Measurements from ENCODE around the gene BBS12. TPM values are rescaled to one million over a fixed set of nuclear protein-coding genes. Genes with fewer than 3 reads are reported as not detected.

The BBS12 gene
- polyA plus RNA-seq, 3 donors = 0.19 to 1.0 (median 0.52) TPM

- no peaks in the 10 kb centered on the region for H3K36me3 Mint-ChIP-seq
- Histone ChIP-seq H3K4me3 (replicated peaks in 1 of 3; ENCODE audit: low read depth in 2 of 3, low read length in 3 of 3) (no peak overlapping the region), H3K27ac (ENCODE audit: low read depth in 1 of 2, low read length in 2 of 2) (no peak overlapping the region), H3K4me1 (ENCODE audit: control insufficient read depth in 1 of 2, insufficient read depth in 2 of 2, low read length in 2 of 2) (no peaks in the 10 kb centered on the region), H3K79me2 (ENCODE audit: insufficient read depth, low read length) (no peaks in the 10 kb centered on the region), H2AFZ (ENCODE audit: insufficient read depth, low read depth, low read length, poor library complexity, severe bottlenecking) (no peak overlapping the region), H3K9ac (ENCODE audit: insufficient read depth, low read length, poor library complexity, severe bottlenecking) (no peak overlapping the region), H3K36me3 (replicated peaks in 1 of 2; ENCODE audit: control insufficient read depth in 1 of 2, insufficient read depth in 2 of 2, low read length in 2 of 2) (no peaks in the 10 kb centered on the region), H4K20me1 (ENCODE audit: insufficient read depth, low read length) (no peaks in the 10 kb centered on the region), H3K9me3 (replicated peaks in 1 of 2; ENCODE audit: control insufficient read depth in 1 of 2, insufficient read depth in 1 of 2, low read length in 2 of 2) (no peaks in the 10 kb centered on the region), H3K4me2 (replicated peaks; ENCODE audit: extremely low read depth, low read length, poor library complexity, severe bottlenecking) (no peak overlapping the region), H3K27me3 (ENCODE audit: control insufficient read depth in 2 of 2, insufficient read depth in 2 of 2, low read length in 2 of 2) (no peaks in the 10 kb centered on the region)
- peaks cover 0 to 6% (median 0%) of the 10 kb centered on the region in 7 donors for H3K9me3 Mint-ChIP-seq
- intact Hi-C loops (cut with micrococcal nuclease) = no loop called here
- H3K4me3 Mint-ChIP-seq = no peak overlapping the region
- WGBS (ENCODE audit: insufficient coverage) = no CpG with 5 or more reads among the region's 1 CpG
- no peak overlapping the region for H3K27ac Mint-ChIP-seq
- TF ChIP-seq CTCF (IDR thresholded peaks at IDR 0.05) = no peak
- peaks cover 10% of the 10 kb centered on the region for H3K4me1 Mint-ChIP-seq
- H3K27me3 Mint-ChIP-seq (ENCODE audit: low read depth in 3 of 3) = peaks cover 0 to 5% (median 5%) of the 10 kb centered on the region in 3 donors
- DNase-seq = no peak
Measured at GRCh38 chr4:122705547-122706117, 26.9 kb upstream of the BBS12 start.

- Histone ChIP-seq H4K20me1 (ENCODE audit: insufficient read depth, low read length) (no peaks in the 10 kb centered on the region), H3K27me3 (ENCODE audit: control insufficient read depth in 2 of 2, insufficient read depth in 2 of 2, low read length in 2 of 2) (no peaks in the 10 kb centered on the region), H3K4me2 (replicated peaks; ENCODE audit: extremely low read depth, low read length, poor library complexity, severe bottlenecking) (no peak overlapping the region), H3K36me3 (replicated peaks in 1 of 2; ENCODE audit: control insufficient read depth in 1 of 2, insufficient read depth in 2 of 2, low read length in 2 of 2) (no peaks in the 10 kb centered on the region), H2AFZ (ENCODE audit: insufficient read depth, low read depth, low read length, poor library complexity, severe bottlenecking) (no peak overlapping the region), H3K4me1 (ENCODE audit: control insufficient read depth in 1 of 2, insufficient read depth in 2 of 2, low read length in 2 of 2) (no peaks in the 10 kb centered on the region), H3K4me3 (replicated peaks in 1 of 3; ENCODE audit: low read depth in 2 of 3, low read length in 3 of 3) (no peak overlapping the region), H3K9me3 (replicated peaks in 1 of 2; ENCODE audit: control insufficient read depth in 1 of 2, insufficient read depth in 1 of 2, low read length in 2 of 2) (no peaks in the 10 kb centered on the region), H3K79me2 (ENCODE audit: insufficient read depth, low read length) (no peaks in the 10 kb centered on the region), H3K9ac (ENCODE audit: insufficient read depth, low read length, poor library complexity, severe bottlenecking) (no peak overlapping the region), H3K27ac (ENCODE audit: low read depth in 1 of 2, low read length in 2 of 2) (no peak overlapping the region)
- DNase-seq = no peak
- TF ChIP-seq CTCF (IDR thresholded peaks at IDR 0.05) = no peak
- 100% methylated on average over 2 of the region's 3 CpGs for WGBS (ENCODE audit: insufficient coverage)
- Mint-ChIP-seq H3K27ac (peak overlapping the region in 1 of 7 donors; percentile 73), H3K36me3 (no peaks in the 10 kb centered on the region), H3K27me3 (ENCODE audit: low read depth in 3 of 3) (peaks cover 0 to 13% (median 3%) of the 10 kb centered on the region in 3 donors), H3K4me3 (no peak overlapping the region), H3K4me1 (peaks cover 10% of the 10 kb centered on the region), H3K9me3 (peaks cover 0 to 6% (median 0%) of the 10 kb centered on the region in 7 donors)
- intact Hi-C loops (cut with micrococcal nuclease) = no loop called here
Measured at GRCh38 chr4:122706511-122706910, 26.0 kb upstream of the BBS12 start.

All from CD14-positive monocyte (primary cell).